Left forelimb (tissue), 1 donor: ENCODE measurements around the gene BBX.

ENCODE experiments used
- DNase-seq: peaks from one replicate; pipeline ENCODE4 v3.0.0-alpha.2; 2018; ENCODE audit warnings: low spot score

The BBX gene

DNA sequence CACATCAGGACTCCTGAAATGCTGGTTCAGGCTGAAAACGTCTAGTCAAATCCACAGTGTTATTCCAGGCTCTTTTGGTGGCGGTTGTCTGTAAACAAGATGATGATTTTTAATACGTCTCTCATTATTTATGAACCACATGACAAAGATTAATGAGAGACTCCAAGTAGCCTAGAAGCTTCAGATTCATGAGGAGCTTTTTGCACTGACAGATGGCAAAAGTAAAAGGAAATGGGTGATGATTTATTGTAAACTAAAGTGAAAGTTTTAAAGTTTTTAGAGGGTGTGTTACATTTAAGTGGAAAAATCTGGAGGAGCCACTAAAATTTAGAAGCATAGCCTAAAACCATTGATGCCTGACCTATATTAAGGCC is 77.0 kb downstream of the BBX start:
- no peak for DNase-seq

DNA sequence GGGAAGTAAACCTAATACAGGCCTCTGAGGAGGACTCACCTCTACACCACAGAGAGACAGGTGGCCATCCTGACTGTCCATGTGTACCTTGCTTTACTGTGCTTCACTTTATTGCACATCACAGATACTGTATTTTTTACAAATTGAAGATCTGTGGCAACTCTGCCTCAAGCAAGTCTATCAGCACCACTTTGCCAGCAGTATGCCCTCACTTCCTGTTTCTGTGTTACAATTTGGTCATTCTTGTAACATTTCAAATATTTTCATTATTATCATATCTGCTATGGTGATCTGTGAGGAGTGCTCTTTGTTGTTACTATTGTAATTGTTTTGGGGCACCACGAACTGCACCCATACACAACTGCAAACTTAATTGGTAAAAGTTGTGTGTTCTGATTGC is 78.0 kb downstream of the BBX start:
- DNase-seq, result no peak

DNA sequence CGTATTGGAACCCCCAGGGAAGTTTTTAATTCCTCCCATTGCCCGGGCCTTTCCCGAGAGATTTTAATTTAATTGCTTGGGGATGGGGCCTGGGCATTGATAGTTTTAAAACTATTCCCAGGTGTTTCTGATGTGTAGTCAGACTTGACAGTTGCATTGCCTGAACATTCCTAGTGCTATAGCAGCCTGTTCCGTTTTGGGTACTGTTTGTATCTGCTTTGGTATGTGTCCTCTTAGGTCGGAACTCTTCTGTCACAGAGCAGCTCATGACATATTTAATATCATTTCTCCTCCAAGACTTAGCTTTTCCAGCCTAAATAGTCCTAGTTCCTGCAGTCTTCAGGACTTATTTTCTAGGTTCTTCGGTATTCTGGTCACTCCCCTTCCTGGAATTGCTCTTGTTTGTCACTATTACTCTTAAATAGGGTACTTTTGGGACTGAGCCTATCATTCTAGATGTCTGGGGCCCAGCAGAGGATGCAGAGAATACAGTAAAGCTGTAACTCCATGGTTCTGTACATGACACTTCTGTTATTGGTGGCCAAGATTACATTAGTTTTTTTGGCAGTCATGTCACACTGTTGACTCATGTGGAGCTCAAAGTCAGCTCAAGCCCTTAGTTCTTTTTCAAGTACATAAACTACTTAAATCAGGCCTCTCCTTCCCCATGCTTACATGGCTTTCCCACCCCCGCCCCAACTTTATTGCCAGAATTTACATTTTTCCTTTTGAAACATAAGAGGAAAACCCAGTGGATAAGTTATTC is 81.5 kb downstream of the BBX start:
- DNase-seq, result no peak

DNA sequence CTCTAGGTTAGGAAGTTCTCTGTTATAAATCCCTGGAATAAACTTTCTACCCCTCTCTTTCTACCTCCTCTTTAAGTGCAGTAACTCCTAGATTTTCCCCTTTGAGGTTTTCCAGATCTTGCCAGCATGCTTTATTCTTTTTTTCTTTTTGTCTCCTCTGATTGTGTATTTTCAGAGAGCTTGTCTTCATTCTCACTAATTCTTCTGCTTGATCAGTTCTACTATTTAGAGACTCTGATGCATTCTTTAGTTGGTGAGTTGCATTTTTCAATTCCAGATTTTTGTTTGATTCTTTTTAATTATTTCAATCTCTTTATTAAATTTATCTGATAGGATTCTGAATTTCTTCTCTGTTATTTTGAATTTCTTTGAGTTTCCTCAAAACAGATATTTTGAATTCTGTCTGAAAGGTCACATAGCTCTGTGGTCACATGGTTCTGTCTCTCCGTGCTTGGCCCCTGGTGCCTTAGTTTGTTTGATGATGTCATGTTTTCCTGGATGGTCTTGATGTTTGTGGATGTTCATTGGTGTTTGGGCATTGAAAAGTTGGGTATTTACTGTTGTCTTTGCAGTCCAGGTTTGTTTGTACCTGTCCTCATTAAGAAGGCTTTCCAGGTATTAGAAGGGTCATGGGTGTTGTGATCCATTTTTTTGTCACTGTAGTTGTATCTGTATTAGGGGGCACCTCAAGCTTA is 89.2 kb downstream of the BBX start:
- DNase-seq, result no peak

DNA sequence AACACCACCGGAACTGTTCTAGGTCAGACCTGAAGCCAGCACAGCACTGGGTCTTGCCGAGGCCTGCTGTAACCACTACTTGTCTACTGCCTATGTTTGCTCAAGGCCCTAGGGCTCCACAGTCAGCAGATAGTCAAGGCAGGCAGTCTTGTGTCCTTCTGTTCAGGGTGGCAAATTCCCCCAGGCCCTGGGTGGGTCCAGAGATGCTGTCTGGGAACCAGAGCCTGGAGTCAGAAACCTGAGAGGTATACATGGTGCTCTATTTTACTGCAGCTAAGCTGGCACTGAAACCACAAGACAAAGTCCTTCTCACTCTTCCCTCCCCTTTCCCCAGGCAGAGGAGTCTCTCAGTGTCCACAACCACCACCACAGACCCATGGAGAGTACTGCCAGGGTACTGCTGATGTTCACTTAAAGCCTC is 89.9 kb downstream of the BBX start:
- no peak for DNase-seq

DNA sequence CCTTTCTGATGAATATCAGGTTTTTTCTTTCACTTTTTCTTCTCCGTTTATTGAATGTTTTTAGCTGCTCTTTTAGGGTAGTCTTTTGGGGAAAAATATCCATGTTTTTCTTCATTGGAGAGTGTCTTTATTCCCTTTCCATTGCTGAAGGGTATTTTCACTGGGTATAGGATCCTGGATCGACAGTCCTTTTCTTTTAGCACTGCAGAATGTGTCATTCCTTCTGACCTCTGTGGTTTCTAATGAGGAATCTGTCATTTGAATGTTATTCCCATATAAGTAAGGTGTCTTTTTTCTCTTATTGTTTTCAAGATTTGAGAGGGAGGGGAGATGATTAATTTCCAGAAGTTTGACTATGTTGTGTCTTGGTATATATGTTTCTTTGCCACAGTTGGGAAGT is 96.8 kb downstream of the BBX start:
- no peak for DNase-seq

DNA sequence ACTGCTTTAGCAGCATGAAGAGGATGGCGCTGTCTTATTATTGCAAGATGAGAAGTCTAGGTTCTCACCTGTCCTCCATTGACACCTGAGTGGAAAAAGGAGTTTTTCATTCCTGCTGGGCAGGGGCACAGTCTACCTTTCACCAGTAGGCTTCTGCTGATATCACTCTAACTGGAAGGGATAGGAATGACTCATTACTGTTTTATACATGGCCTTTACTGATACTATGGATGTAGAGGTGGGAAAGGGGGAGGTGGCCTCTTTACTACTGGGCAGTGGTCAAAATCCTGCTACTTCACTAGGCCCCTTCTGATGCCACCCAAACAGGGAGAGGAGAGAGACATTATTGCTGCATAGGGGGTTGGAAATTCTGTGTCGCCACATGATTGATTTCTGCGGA is 97.8 kb downstream of the BBX start:
- DNase-seq, result no peak

DNA sequence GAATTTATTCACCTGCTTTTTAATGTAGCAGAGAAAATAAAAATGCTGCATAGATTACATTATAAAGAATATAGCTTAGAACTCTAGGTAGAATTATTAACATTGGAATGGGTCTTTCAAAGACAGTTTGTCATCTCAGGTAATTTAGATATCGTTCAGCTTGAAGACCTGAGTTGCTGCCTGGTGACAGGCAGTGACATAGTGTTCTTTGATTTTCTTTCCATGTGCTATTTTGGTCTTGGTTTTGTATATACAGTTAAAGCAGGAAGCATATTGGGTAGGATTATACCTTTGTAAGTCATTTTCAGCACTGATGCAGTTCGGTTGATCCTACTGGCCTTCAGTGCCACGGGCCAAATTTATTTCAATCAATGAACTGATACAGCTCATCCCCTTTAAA is 98.7 kb downstream of the BBX start:
- no peak for DNase-seq

DNA sequence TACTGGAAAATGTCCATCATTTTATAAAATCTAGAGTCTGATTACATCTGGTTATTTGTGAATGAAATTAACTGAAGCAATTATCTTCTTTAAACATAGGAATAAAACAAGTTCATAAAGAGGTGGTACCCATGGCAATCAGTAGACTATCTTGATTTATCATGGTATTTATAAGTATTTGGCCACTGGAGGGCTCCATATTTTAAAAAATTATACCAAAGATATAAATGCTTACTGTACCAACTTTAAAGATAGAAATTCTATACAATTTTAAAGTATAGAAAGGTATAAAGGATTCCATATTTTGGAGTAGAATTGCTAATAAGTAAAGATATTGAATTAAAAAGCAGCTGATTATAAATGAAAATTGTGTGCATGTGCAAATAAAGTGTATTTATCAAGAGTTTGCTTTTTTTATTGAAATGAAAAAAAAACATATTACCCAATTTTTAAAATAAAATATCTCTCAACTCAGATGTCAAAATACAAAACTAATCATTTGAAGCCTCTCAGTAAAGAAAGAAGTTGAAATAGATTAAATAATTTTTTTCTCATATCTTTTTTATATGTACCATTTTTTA is 105.3 kb downstream of the BBX start:
- no peak for DNase-seq

DNA sequence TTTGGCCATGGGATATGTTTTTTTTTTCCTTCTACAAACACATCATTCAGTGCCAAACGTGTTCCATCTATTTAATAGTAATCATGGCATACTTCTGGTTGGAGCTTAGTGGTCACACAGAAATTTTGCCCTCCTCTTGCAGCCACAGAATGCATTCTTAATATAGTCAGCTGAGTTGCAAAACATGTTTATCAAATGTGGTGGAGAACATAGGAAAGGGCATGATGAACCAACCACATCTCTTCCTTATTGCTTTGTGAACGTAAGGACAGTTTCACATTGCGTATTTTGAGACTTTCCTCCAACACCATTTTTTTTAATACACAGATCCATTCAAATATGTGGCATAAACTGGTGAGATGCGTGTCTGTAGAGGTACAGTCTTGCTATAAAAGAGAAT is 106.8 kb downstream of the BBX start:
- DNase-seq, result no peak

DNA sequence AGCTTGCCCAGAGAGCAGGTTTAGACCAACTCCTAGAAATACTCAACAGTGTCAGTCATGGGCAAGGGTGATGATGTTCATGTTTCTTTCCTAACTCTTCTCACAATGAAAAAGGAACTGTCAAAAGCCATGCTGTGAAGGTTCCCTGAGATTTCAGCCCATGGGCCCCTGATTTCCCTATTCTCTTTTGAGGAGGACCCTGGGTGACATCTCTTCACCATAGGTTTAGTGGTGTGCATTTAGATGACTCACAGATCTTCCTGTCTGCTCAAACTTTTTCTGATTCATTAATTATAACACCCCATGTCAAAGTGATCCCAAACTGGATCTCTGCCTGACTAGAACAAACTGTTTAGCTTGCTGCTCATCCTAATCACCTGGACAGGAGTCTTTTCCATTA is 108.0 kb downstream of the BBX start:
- DNase-seq, result no peak

DNA sequence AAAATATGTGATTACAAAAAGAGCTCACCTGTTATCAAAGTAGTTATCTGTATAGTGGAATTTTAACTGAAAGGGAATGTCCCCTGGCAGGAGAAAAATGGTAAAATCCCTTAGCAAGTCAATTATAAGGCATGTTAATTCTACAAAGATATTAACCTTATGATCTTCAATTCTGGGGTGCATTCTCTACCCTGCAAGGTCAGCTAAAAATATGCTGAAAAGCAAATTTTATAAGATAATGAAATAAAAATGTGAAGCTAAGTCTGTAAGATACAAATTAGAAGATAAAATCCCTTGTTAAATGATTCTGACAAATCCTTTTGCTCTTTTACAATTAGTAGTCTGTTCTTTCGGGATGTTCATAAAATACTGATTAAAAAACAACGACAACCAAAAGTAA is 109.8 kb downstream of the BBX start:
- DNase-seq, result no peak

DNA sequence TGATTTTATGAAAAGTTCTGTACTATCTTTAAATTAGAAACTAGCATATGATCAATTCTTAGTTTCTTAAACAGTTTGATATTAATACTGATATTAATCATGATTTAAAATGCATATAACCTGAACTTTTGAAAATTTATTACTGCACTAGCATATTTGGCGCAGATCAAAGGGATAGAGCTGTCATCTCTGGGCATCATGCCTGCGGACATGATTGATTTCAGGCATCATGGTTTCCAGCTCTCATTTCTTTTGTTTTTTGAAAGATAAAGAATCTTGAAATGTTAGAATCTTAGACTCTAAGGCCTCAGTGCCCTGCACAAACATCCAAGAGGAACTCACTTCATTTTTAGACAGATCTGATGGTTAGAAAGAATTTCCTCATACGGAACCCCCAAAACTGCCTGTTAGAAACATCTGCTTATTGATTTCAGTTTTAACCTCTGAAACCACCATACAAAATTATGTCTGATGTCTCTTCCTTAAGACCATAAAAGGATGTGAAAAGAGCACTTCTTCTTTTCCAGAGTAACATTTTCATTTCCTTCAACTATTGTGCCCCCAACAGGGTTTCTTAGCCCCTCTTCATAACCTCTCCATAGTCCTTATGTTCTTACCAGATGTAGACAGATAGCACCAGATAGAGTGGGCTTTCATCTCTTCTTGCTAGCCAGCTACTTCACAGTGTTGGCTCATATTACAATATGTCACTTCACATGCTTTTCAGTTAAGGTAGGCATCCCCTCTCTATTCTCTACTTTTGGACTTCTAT is 110.8 kb downstream of the BBX start:
- no peak for DNase-seq

DNA sequence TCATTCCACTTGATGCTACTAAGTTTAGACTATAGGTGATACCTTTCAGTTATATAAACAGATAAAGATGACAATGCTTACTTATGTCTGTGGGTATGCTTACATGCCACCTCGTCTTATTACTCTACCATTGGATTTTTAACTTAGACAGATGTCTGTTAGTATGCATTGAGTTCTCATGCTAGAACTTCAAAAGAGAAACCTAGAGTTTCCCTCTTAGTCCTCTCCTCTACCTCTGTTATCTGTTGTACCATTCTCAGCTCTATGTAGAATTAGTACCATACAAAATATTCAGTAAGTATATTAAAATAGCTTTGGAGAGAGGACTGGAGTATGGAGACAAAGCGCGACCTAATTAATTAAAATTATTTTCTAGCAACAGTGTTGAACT is 111.3 kb downstream of the BBX start:
- no peak for DNase-seq

DNA sequence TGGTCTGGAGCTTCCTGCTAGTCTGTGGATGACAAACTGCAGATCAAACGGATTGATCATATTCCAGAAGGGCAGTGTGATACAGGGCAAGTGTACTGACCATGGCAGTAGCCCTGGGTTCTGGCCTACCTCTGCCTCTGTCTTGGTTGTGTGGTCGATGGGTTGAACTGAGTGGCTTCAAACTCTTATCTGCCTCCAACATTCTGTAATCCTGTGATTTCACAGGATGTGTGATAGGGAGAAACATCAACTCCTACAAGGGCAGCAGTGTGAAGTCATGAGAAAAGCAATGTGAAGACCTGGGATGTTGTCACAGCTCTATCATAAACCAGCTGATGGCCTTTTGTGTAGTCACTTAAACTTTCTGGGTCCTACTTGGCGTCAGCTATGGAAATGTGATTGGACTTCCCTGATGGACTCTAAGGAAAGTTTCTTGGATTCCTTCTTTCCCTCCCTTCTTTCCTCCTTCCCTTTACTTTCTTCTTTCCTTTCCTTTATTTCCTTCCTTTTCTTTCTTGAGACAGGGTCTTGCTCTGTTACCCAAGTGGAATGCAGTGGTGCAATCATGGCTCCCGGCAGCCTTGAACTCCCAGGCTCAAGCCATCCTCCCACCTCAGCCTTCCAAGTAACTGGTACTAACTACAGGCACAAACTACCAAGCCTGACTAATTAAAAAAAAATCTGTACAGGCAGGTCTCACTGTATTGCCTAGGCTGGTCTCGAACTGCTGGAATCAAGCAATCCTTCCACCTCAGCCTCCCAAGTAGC is 114.8 kb downstream of the BBX start:
- DNase-seq, result no peak

DNA sequence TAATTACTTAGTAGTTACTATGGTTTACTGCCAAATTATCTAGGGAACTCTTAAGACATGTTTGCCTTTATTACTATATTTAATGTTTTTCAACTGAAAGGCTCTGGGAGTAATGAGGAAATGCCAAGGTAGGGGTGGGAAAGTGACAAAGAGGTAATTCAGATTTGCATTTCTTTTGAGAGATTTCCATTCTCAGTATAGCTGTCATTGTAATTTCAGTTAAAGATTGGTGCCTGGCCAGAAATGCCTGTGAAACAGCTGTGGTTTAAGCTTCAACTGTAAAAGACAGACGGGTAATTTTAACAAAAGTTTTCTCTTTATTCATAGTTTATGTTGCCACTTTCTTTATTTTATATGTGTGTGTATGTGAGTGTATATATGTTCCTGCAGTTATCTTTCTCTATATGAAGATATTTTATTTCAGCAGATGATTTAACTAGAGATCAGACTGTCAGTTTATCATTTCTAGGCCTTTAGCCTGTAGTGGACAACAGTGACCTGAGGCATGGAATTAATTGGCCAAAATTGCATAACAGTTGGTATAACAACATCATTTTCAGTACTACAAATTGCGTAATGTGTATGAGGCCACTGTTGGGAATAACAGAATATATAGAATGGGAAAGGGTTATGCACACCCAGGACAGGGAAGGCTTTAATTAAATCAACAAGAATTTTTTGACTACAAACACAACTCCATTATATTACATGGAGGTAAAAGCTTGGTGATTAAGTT is 119.0 kb downstream of the BBX start:
- DNase-seq, result no peak

DNA sequence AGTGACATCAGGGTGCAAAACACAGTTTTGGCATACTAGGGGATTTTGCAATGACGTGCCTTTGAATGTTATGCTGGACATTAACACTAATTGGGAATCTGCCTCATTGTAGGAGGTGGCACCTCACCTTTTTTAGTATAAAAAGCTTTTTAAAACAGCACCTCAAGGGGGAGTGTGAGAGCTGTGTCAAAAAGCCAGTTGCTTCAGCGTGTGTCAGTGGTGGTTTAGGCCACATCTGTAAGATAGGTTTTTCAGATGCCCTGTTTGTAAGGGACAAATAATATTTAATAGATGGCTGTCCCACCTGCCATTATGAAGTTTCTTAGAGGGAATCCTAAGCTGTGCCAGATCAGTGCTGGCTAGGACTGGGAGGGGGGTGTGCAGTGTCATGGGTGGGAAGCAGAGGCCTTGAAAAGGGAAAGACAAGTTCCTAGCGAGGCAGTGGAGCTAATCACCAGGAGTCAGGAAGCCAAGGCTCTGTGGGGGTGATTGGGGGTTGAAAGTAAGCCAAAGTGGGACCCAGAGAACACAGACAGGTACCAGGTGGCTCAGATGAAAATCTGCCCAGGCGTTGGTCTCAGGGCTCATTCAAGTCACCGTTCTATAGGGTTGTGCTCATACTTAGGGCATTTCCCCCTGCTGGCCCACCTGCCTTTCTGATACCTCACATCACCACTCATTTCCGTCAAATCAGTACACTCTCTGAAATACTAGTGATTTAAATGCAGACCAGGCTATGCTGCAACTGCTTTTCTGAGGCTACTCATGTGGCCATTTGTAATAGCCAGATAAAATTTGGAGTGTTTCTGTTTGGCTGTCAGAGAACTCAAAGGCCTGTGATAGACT is 120.5 kb downstream of the BBX start:
- no peak for DNase-seq

DNA sequence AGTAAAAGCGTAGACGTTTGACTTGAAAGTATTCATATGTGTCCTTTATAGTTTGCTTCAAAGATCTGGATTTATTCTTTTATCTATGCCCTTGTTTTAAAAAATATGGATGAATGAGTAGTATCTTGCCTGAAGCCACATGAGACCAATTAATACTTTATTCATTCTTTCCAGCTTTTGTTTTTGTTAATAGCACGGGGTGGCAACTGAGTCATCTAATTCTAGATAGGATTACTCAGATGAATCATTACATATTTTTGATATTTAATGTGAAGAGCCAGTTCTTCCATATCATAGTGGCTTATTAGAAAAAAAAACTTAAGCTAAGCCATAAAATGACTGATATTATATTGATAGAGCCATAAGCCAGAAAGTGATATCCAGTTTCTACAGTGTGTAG is 121.9 kb downstream of the BBX start:
- DNase-seq, result no peak

DNA sequence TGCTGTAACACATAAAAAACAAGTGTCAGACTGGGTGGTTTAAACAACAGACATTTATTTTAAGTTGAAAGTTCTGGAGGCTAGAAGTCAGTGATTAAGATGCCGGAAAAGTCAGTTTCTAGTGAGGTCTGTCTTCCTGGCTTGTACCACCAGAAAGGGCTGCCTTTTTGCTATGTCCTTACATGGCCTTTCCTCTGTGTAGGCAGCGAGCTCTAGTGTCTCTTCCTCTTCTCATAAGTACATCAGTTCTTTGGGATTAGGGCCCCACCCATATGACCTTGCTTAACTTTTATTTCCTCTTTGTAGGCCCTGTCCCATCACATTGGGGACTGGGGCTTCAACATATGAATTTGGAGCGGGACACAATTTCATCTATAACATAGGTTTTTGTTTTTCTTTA is 128.0 kb downstream of the BBX start:
- DNase-seq, result no peak

DNA sequence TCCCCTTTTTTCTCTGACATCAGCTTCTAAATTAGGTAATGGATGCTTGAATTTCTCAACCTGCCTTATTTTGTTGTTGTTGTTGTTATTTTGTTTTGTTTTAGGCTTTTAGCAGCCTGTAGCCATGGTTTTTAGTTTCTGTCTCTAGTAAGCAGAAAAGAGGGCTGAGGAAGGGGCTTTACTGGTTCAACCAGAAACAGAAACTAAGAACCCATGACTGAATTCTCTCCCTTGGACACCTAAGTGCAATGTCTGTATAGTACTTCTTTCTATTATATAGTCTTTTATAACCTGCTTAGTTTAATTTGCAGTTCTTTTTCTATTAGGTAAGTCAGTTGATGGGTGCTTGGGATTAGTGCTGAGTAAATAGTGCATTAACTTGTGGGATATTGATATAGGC is 129.0 kb downstream of the BBX start:
- DNase-seq, result no peak
